Osteoblast (primary cell): ENCODE results near the gene LRBA. TPM values are rescaled to one million over a fixed set of nuclear protein-coding genes. Genes with fewer than 3 reads are reported as not detected.

Experiments used
- DNase-seq: peaks from one replicate; pipeline ENCODE4 v3.0.0; 2011; ENCODE audit warnings: low spot score, mixed read lengths; ENCODE audit not compliant: insufficient read length; ENCODE audit errors: missing footprints
- H2AFZ ChIP-seq: 2 replicates; pipeline ENCODE4 v1.6.0; 2011; ENCODE audit warnings: mild to moderate bottlenecking, low read length
- H3K27ac ChIP-seq: 2 replicates; pipeline ENCODE4 v1.5.1; 2011; ENCODE audit warnings: mild to moderate bottlenecking, low read depth, low read length, moderate library complexity
- H3K27me3 ChIP-seq: 2 replicates; pipeline ENCODE4 v1.6.0; 2012; ENCODE audit warnings: mild to moderate bottlenecking, control low read depth, inconsistent platforms, low read length, moderate library complexity; ENCODE audit not compliant: insufficient read depth
- H3K36me3 ChIP-seq: 2 replicates; pipeline ENCODE4 v1.5.1; 2011; ENCODE audit warnings: mild to moderate bottlenecking, low read length, control low read depth, moderate library complexity; ENCODE audit not compliant: insufficient read depth
- H3K4me1 ChIP-seq: 2 replicates; pipeline ENCODE4 v1.5.1; 2011; ENCODE audit warnings: mild to moderate bottlenecking, low read length, control low read depth, moderate library complexity; ENCODE audit not compliant: insufficient read depth
- H3K4me2 ChIP-seq: 2 replicates; pipeline ENCODE4 v1.6.0; 2011; ENCODE audit warnings: mild to moderate bottlenecking, low read length; ENCODE audit not compliant: insufficient read depth
- H3K4me3 ChIP-seq: fragments of 200-600 bp; sonication (generic); 3 replicates; pipeline ENCODE4 v1.5.1; 2012; ENCODE audit warnings: mild to moderate bottlenecking, low read length, inconsistent platforms; ENCODE audit not compliant: insufficient read depth
- H3K79me2 ChIP-seq: 2 replicates; pipeline ENCODE4 v1.6.0; 2012; ENCODE audit warnings: mild to moderate bottlenecking, low read length, control low read depth, inconsistent platforms; ENCODE audit not compliant: insufficient read depth
- H3K9me3 ChIP-seq: 2 replicates; pipeline ENCODE4 v1.5.1; 2011; ENCODE audit warnings: low read depth, low read length, control low read depth
- H4K20me1 ChIP-seq: 2 replicates; pipeline ENCODE4 v1.6.0; 2012; ENCODE audit warnings: mild to moderate bottlenecking, low read length, control low read depth; ENCODE audit not compliant: insufficient read depth
- total RNA-seq: library from RNA; depleted of rRNA; stranded (reverse); fragments of >200 nt; gene quantifications from 2 replicates; pipeline ENCODE4 v1.2.3, GENCODE V29; 2012
- TF ChIP-seq, protein P1 (sequence below): IDR thresholded peaks from 2 replicates; pipeline ENCODE4 v1.5.1; 2011; ENCODE audit warnings: mild to moderate bottlenecking, low read depth, low read length, moderate library complexity; ENCODE audit errors: extremely low read depth

The LRBA gene
- total RNA-seq, 1 donor = 67.3 TPM

DNA sequence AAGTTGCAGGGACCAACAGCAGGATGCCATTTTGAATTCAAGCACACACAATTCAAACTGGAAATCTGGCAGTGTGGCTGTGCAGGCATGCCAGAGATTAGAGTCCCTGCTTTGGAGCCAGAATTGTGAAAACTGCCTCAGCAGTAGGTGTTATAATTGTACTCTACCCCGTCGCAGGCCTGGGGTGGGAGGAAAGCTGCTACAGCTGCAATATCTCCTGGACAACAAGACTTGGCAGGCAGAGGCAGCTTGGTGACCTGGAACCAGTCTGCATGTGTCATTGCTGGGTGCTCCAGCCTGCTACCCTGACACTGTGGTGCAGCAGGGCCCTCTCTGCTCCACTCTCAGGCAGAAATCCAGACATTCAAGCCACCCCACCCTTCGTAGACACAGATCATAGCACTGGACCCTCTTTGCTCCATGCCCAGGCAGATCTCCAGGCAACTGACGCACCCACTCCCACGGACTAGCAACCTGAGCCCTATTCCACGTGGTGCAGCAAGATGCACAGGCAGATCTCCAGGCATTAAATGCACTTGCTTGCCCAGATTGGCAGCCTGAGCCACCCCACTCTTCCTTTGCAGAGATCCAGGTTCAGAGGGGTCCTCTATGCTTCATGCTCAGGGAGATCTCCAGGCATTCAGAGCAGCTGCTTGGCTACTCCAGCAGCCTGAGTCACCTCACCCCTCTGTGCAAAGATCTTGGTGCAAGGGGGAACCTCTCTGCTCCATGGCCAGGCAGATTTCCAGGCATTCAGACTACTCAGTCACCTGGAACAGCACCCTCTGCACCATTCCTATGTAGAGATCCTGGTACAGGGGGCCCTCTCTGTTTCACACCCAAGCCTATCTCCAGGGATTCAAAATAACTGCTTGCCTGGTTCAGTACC, 140.5 kb downstream of the LRBA start:
- Histone ChIP-seq H3K4me1 (no peaks in the 10 kb centered on the region), H3K4me2 (no peak overlapping the region), H3K27me3 (no peaks in the 10 kb centered on the region), H2AFZ (no peak overlapping the region), H3K36me3 (no peaks in the 10 kb centered on the region), H3K9me3 (no peaks in the 10 kb centered on the region), H3K79me2 (no peaks in the 10 kb centered on the region), H3K4me3 (no peak overlapping the region), H4K20me1 (no peaks in the 10 kb centered on the region), H3K27ac (no peak overlapping the region)
- no peak for DNase-seq
- TF ChIP-seq, protein P1, sequence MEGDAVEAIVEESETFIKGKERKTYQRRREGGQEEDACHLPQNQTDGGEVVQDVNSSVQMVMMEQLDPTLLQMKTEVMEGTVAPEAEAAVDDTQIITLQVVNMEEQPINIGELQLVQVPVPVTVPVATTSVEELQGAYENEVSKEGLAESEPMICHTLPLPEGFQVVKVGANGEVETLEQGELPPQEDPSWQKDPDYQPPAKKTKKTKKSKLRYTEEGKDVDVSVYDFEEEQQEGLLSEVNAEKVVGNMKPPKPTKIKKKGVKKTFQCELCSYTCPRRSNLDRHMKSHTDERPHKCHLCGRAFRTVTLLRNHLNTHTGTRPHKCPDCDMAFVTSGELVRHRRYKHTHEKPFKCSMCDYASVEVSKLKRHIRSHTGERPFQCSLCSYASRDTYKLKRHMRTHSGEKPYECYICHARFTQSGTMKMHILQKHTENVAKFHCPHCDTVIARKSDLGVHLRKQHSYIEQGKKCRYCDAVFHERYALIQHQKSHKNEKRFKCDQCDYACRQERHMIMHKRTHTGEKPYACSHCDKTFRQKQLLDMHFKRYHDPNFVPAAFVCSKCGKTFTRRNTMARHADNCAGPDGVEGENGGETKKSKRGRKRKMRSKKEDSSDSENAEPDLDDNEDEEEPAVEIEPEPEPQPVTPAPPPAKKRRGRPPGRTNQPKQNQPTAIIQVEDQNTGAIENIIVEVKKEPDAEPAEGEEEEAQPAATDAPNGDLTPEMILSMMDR = no peak

DNA sequence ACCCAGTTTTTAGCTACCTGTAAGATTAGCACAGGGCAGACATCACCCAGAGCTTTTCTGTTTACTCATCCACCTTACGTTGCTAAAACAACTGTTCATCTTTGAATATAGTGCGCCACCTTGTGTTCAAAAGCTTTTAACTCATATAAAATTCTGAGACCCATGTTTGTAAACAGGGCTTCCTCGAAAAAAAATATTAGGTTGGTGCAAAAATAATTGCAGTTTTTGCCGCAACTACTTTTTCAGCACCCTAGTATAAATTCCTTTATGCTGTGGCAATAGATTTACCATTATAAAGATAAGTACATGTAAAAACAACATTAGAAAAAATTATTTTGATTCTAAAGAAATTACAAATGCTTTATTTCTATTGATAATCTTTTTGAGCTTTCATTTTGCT, 147.9 kb downstream of the LRBA start:
- H3K9me3 ChIP-seq = no peaks in the 10 kb centered on the region
- H3K79me2 ChIP-seq = no peaks in the 10 kb centered on the region
- H3K4me3 ChIP-seq = no peak overlapping the region
- no peak overlapping the region for H3K4me2 ChIP-seq
- no peaks in the 10 kb centered on the region for H3K4me1 ChIP-seq
- H3K27me3 ChIP-seq = no peaks in the 10 kb centered on the region
- H3K27ac ChIP-seq = no peak overlapping the region
- no peaks in the 10 kb centered on the region for H4K20me1 ChIP-seq
- TF ChIP-seq, protein P1 = peak; percentile 63
- H3K36me3 ChIP-seq = no peaks in the 10 kb centered on the region
- no peak overlapping the region for H2AFZ ChIP-seq
- DNase-seq = peak; percentile 85

DNA sequence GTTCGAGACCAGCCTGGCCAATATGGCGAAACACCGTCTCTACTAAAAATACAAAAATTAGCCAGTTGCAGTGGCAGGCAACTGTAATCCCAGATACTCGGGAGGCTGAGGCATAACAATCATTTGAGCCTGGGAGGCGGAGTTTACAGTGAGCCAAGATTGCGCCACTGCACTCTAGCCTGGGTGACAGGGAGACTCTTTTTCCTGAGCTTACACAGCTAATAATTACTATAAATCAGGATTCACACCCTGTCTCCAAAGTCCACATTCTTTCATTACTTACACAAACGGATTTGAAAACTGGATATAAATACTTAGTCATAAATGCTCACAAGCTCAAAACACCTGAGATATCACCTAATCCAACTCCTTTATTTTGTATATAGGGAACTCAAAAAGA, 151.6 kb downstream of the LRBA start:
- Histone ChIP-seq H2AFZ (no peak overlapping the region), H3K27ac (no peak overlapping the region), H3K4me1 (no peaks in the 10 kb centered on the region), H3K27me3 (no peaks in the 10 kb centered on the region), H3K36me3 (no peaks in the 10 kb centered on the region), H3K9me3 (no peaks in the 10 kb centered on the region), H3K4me3 (no peak overlapping the region), H3K4me2 (no peak overlapping the region), H4K20me1 (no peaks in the 10 kb centered on the region), H3K79me2 (no peaks in the 10 kb centered on the region)
- no peak for DNase-seq
- TF ChIP-seq, protein P1 = no peak

DNA sequence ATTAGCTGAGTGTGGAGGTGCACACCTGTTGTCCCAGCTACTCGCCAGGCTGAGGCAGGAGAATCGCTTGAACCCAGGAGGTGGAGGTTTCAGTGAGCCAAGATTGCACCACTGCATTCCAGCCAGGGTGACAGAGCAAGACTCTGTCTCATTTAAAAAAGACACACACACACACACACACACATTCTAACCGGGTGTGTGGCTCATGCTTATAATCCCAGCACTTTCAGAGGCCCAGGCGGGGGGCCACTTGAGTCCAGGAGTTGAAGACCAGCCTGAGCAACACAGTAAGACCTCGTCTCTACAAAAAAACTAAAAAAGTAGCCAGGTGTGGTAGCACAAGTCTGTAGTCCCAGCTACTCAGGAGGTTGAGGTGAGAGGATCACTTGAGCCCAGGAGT, 152.3 kb downstream of the LRBA start:
- Histone ChIP-seq H4K20me1 (no peaks in the 10 kb centered on the region), H3K4me1 (no peaks in the 10 kb centered on the region), H2AFZ (no peak overlapping the region), H3K27ac (no peak overlapping the region), H3K79me2 (no peaks in the 10 kb centered on the region), H3K4me2 (no peak overlapping the region), H3K27me3 (no peaks in the 10 kb centered on the region), H3K4me3 (no peak overlapping the region), H3K9me3 (no peaks in the 10 kb centered on the region), H3K36me3 (no peaks in the 10 kb centered on the region)
- DNase-seq = no peak
- TF ChIP-seq, protein P1 = no peak
